ENCODE data around the gene PDSS2. TPM values are rescaled to one million over a fixed set of nuclear protein-coding genes. Genes with fewer than 3 reads are reported as not detected.

PDSS2 gene
- total RNA-seq, 1 donor, result 12.3 TPM

DNA sequence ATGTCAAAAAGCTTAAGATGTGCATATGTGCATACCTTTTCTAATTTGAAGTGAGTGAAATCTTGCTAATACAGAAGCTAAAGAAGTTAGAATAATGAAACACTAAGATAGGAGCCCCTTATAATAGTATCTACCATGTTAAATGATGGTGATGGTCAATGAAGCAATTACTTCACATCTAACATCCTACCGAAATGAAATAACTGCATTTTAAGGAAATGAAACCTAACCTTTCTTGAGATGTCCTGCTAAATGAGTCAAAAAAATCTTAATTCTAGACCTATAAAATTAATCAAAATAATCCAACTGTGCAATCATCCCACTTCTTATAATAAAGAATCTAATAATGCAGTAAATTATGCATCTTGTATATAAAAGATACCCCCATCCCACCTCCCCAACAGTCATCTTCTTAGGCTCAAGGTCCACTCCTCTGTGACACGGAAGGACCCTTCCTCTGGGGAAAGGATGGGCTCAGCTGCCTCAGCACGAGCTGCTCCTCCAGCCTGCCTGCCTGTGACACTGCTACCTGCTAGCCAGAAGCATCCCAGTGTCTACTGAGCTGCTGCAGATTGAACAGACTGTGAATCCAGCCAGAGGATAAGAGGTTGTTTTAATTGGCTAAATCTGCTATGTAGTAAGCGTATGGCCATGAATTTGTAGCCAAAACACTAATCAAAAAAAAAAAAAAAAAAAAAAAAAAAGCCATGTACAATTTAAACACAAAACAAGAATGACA lies 214.5 kb downstream of the PDSS2 start:
- Histone ChIP-seq H3K36me3 (ENCODE audit: insufficient read depth, low read length) (no peaks in the 10 kb centered on the region), H3K4me2 (ENCODE audit: insufficient read depth, low read length) (no peak overlapping the region), H4K20me1 (ENCODE audit: insufficient read depth, low read length) (no peaks in the 10 kb centered on the region), H3K27me3 (ENCODE audit: insufficient read depth, low read length) (no peaks in the 10 kb centered on the region), H3K4me1 (ENCODE audit: insufficient read depth, low read length) (peaks cover 6% of the 10 kb centered on the region), H3K4me3 (ENCODE audit: insufficient read depth, low read length) (no peak overlapping the region), H3K9me3 (ENCODE audit: low read depth, low read length) (no peaks in the 10 kb centered on the region), H3K27ac (ENCODE audit: low read depth, low read length) (no peak overlapping the region), H3K79me2 (ENCODE audit: insufficient read depth, low read length) (no peaks in the 10 kb centered on the region), H2AFZ (ENCODE audit: low read length) (no peak overlapping the region)
- no peak for DNase-seq (ENCODE audit: insufficient read length, low spot score, missing footprints)
- TF ChIP-seq, protein P1, sequence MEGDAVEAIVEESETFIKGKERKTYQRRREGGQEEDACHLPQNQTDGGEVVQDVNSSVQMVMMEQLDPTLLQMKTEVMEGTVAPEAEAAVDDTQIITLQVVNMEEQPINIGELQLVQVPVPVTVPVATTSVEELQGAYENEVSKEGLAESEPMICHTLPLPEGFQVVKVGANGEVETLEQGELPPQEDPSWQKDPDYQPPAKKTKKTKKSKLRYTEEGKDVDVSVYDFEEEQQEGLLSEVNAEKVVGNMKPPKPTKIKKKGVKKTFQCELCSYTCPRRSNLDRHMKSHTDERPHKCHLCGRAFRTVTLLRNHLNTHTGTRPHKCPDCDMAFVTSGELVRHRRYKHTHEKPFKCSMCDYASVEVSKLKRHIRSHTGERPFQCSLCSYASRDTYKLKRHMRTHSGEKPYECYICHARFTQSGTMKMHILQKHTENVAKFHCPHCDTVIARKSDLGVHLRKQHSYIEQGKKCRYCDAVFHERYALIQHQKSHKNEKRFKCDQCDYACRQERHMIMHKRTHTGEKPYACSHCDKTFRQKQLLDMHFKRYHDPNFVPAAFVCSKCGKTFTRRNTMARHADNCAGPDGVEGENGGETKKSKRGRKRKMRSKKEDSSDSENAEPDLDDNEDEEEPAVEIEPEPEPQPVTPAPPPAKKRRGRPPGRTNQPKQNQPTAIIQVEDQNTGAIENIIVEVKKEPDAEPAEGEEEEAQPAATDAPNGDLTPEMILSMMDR (IDR thresholded peaks at IDR 0.05; ENCODE audit: extremely low read depth, low read depth, low read length), result no peak

DNA sequence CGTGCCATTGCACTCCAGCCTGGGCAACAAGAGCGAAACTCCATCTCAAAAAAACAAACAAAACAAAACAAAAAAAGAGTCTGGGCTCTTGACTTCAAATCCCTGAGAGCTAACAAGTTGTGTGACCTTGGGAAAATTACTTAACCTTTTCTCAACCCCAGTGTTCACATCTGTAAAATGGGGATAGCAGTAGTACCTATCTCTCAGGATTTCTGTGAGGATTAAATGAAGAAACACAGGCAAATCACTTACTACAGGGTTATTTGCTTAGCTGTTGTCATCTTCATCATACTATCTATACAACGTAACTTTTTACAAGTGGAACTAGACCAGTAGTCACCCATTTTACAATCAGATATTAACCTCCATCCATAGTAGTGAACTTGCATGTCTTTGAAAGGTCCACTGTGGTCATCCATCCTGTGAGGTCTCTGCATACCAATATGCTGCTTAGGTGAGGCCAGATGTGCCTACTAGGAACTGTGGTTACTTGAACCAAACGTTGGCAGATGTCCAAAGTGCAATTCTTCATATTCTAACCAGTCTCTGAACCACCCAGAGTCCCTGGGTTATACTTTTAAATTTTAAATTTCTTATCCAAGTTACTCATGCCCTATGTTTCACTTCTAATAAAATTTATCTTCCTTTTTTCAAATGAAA lies 215.2 kb downstream of the PDSS2 start:
- H4K20me1 ChIP-seq (ENCODE audit: insufficient read depth, low read length), result no peaks in the 10 kb centered on the region
- no peak for DNase-seq (ENCODE audit: insufficient read length, low spot score, missing footprints)
- H3K36me3 ChIP-seq (ENCODE audit: insufficient read depth, low read length), result no peaks in the 10 kb centered on the region
- H3K4me3 ChIP-seq (ENCODE audit: insufficient read depth, low read length), result no peak overlapping the region
- no peaks in the 10 kb centered on the region for H3K9me3 ChIP-seq (ENCODE audit: low read depth, low read length)
- peaks cover 6% of the 10 kb centered on the region for H3K4me1 ChIP-seq (ENCODE audit: insufficient read depth, low read length)
- no peak overlapping the region for H3K27ac ChIP-seq (ENCODE audit: low read depth, low read length)
- H3K4me2 ChIP-seq (ENCODE audit: insufficient read depth, low read length), result no peak overlapping the region
- TF ChIP-seq, protein P1 (IDR thresholded peaks at IDR 0.05; ENCODE audit: extremely low read depth, low read depth, low read length), result no peak
- no peak overlapping the region for H2AFZ ChIP-seq (ENCODE audit: low read length)
- no peaks in the 10 kb centered on the region for H3K27me3 ChIP-seq (ENCODE audit: insufficient read depth, low read length)
- H3K79me2 ChIP-seq (ENCODE audit: insufficient read depth, low read length), result no peaks in the 10 kb centered on the region

DNA sequence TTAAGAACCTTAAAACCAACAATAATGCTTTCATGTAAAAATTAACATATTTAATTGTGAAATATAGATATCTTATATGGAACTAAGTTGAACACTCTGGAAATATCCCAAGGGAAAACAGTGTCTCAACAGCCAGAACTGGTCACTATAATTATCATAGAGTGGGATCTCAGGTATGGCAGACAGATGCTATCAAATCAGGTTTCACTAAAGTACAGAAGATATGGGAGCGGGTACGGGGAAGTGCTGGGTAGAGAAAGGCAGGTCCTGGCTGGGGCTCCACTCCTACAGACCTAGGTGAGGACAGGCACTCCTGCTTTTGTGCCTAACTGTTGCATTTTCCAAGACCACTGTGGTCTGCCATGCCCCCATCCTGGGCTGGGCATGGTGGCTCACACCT lies 215.9 kb downstream of the PDSS2 start:
- Histone ChIP-seq H3K27me3 (ENCODE audit: insufficient read depth, low read length) (no peaks in the 10 kb centered on the region), H3K4me1 (ENCODE audit: insufficient read depth, low read length) (peaks cover 7% of the 10 kb centered on the region), H3K4me2 (ENCODE audit: insufficient read depth, low read length) (no peak overlapping the region), H3K36me3 (ENCODE audit: insufficient read depth, low read length) (no peaks in the 10 kb centered on the region), H2AFZ (ENCODE audit: low read length) (no peak overlapping the region), H3K79me2 (ENCODE audit: insufficient read depth, low read length) (no peaks in the 10 kb centered on the region), H4K20me1 (ENCODE audit: insufficient read depth, low read length) (no peaks in the 10 kb centered on the region), H3K27ac (ENCODE audit: low read depth, low read length) (no peak overlapping the region), H3K4me3 (ENCODE audit: insufficient read depth, low read length) (no peak overlapping the region), H3K9me3 (ENCODE audit: low read depth, low read length) (no peaks in the 10 kb centered on the region)
- no peak for DNase-seq (ENCODE audit: insufficient read length, low spot score, missing footprints)
- TF ChIP-seq, protein P1 (IDR thresholded peaks at IDR 0.05; ENCODE audit: extremely low read depth, low read depth, low read length), result no peak

DNA sequence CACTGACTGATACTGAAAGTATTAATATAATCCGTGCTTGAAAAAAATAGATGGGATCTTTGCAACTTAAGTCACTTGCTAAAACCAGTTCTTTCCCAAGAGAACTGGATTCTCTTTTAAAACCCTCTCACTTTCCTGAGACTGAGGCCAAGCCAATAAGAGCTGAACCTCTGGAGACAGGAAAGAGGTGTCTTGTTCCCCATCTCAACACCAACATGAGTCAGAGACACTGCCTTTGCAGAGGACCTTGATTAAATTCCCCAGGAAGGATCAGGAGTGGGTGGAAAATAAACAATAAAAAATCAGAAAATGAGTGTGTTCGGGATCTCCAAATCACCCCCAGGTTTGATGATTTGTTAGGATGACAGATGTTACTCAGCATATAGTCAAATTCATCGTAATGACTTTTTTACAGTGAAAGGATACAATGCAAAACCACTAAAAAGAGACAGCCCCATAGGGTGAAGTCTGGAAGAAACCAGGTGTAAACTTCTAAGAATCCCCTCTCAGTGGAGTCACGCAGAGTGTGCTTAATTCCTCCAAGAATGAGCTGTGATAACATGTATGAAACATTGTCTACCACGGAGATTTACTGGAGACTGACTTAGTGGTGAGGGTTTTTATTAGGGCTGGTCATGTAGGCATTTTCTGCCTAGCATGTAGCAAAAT lies 221.2 kb downstream of the PDSS2 start:
- Histone ChIP-seq H3K79me2 (ENCODE audit: insufficient read depth, low read length) (no peaks in the 10 kb centered on the region), H3K36me3 (ENCODE audit: insufficient read depth, low read length) (no peaks in the 10 kb centered on the region), H3K9me3 (ENCODE audit: low read depth, low read length) (no peaks in the 10 kb centered on the region), H3K4me3 (ENCODE audit: insufficient read depth, low read length) (no peak overlapping the region), H3K27ac (ENCODE audit: low read depth, low read length) (no peak overlapping the region), H3K4me1 (ENCODE audit: insufficient read depth, low read length) (peaks cover 14% of the 10 kb centered on the region), H4K20me1 (ENCODE audit: insufficient read depth, low read length) (no peaks in the 10 kb centered on the region), H3K4me2 (ENCODE audit: insufficient read depth, low read length) (no peak overlapping the region), H3K27me3 (ENCODE audit: insufficient read depth, low read length) (no peaks in the 10 kb centered on the region), H2AFZ (ENCODE audit: low read length) (no peak overlapping the region)
- TF ChIP-seq, protein P1 (IDR thresholded peaks at IDR 0.05; ENCODE audit: extremely low read depth, low read depth, low read length), result no peak
- peak; percentile 45 for DNase-seq (ENCODE audit: insufficient read length, low spot score, missing footprints)
